ENCODE results near the gene PBX1.
A peak's percentile ranks its signal among the peaks of the same experiment; 100 is the strongest.

The PBX1 gene

GRCh38 chr1:164636757-164637156, 77.8 kb downstream of the PBX1 start (continued):
- TF ChIP-seq ZNF140 (tag by site-specific recombination; IDR thresholded peaks at IDR 0.05) (no peak), PRDM6 (tag by site-specific recombination; IDR thresholded peaks at IDR 0.05) (peak; percentile 96), ZEB2 (tag by site-specific recombination; IDR thresholded peaks at IDR 0.05) (peak; percentile 38; the same call in 1 of the 2 replicates), PBX3 (CRISPR knock-in tag; IDR thresholded peaks at IDR 0.05) (no peak), ZNF843 (tag by site-specific recombination; IDR thresholded peaks at IDR 0.05) (peak; percentile 68), ZNF26 (tag by site-specific recombination; IDR thresholded peaks at IDR 0.05) (no peak), HOXA7 (CRISPR knock-in tag; IDR thresholded peaks at IDR 0.05; ENCODE audit: borderline replicate concordance) (no peak), ZBTB8A (tag by site-specific recombination; IDR thresholded peaks at IDR 0.05) (0 out of 2 replicates have a peak, but pooled peaks have one; percentile 21), ZNF366 (tag by site-specific recombination; conservative IDR thresholded peaks at IDR 0.05) (no peak), ZNF23 (tag by site-specific recombination; IDR thresholded peaks at IDR 0.05; ENCODE audit: borderline replicate concordance) (no peak), ZNF121 (tag by site-specific recombination; IDR thresholded peaks at IDR 0.05) (no peak), ZNF350 (tag by site-specific recombination; IDR thresholded peaks at IDR 0.05) (no peak), PRDM2 (tag by site-specific recombination; IDR thresholded peaks at IDR 0.05; ENCODE audit: borderline replicate concordance) (no peak), ZNF48 (tag by site-specific recombination; IDR thresholded peaks at IDR 0.05) (no peak), YY1 (tag by site-specific recombination; IDR thresholded peaks at IDR 0.05) (no peak), ZNF398 (tag by site-specific recombination; IDR thresholded peaks at IDR 0.05) (no peak), SP2 (tag by site-specific recombination; IDR thresholded peaks at IDR 0.05) (no peak), ZIC2 (tag by site-specific recombination; IDR thresholded peaks at IDR 0.05) (no peak), ZNF19 (tag by site-specific recombination; IDR thresholded peaks at IDR 0.05; ENCODE audit: low read depth) (no peak), KLF8 (tag by site-specific recombination; IDR thresholded peaks at IDR 0.05) (no peak), ZNF560 (tag by site-specific recombination; IDR thresholded peaks at IDR 0.05; ENCODE audit: borderline replicate concordance) (no peak), ZSCAN18 (tag by site-specific recombination; IDR thresholded peaks at IDR 0.05) (no peak), ZSCAN16 (tag by site-specific recombination; IDR thresholded peaks at IDR 0.05) (no peak), ZNF561 (tag by site-specific recombination; IDR thresholded peaks at IDR 0.05; ENCODE audit: borderline replicate concordance) (0 out of 2 replicates have a peak, but pooled peaks have one; percentile 63), ZBTB6 (tag by site-specific recombination; IDR thresholded peaks at IDR 0.05) (no peak), SETDB1 (IDR thresholded peaks at IDR 0.05; ENCODE audit: insufficient read length, low read length) (no peak)
